PC-9 (cell line): ENCODE measurements around the gene SCARB1. TPM values are rescaled to one million over a fixed set of nuclear protein-coding genes. Genes with fewer than 3 reads are reported as not detected.

Experiments
- BruUV-seq: library from RNA; stranded (reverse); fragments of 400-500 nt; replicated peaks from 2 replicates; lab custom pipeline; 2021; lab: Mats Ljungman, UMichigan
- CTCF ChIA-PET: fragments of 300-600 bp; sonication (Branson Sonifier 250); formaldehyde crosslinking; loops from one replicate; lab custom pipeline; 2022; ENCODE audit warnings: antibody characterized with exemption; lab: Charles Lee
- POLR2A ChIA-PET: fragments of 300-600 bp; sonication (Branson Sonifier 250); formaldehyde crosslinking; loops from one replicate; lab custom pipeline; 2022; ENCODE audit warnings: antibody characterized with exemption; ENCODE audit not compliant: unreplicated experiment; lab: Charles Lee
- DNase-seq, 2 experiments: peaks; one replicate each; pipeline versions ENCODE4 v3.0.0 to v3.0.0-alpha.2; 2015 to 2022; ENCODE audit warnings: mixed read lengths in 1 of 2
- H2AFZ ChIP-seq: fragments of 200-600 bp; sonication (generic); 2 replicates; pipeline ENCODE4 v1.8.1; 2017; ENCODE audit warnings: antibody characterized with exemption
- H3F3A ChIP-seq: fragments of 200-600 bp; sonication (generic); 2 replicates; pipeline ENCODE4 v1.8.1; 2017; ENCODE audit warnings: antibody characterized with exemption, mild to moderate bottlenecking, low read depth; ENCODE audit not compliant: insufficient read depth
- H3K27ac ChIP-seq: fragments of 200-600 bp; sonication (generic); 2 replicates; pipeline ENCODE4 v1.6.1; 2016; ENCODE audit warnings: mixed run types
- H3K27me3 ChIP-seq: fragments of 200-600 bp; sonication (generic); 2 replicates; pipeline ENCODE4 v1.6.1; 2016; ENCODE audit warnings: low read depth, mixed run types; ENCODE audit not compliant: insufficient read depth
- H3K36me3 ChIP-seq: fragments of 200-600 bp; sonication (generic); 2 replicates; pipeline ENCODE4 v1.6.1; 2016; ENCODE audit warnings: low read depth, mixed run types
- H3K4me1 ChIP-seq: fragments of 200-600 bp; sonication (generic); replicated peaks from 2 replicates; pipeline ENCODE4 v1.6.1; 2016; ENCODE audit warnings: mixed run types; ENCODE audit not compliant: insufficient read depth
- H3K4me2 ChIP-seq: fragments of 200-600 bp; sonication (generic); 2 replicates; pipeline ENCODE4 v1.6.1; 2017; ENCODE audit warnings: mixed run types
- H3K4me3 ChIP-seq: fragments of 200-600 bp; sonication (generic); 2 replicates; pipeline ENCODE4 v1.6.1; 2016; ENCODE audit warnings: mixed run types
- H3K79me2 ChIP-seq: fragments of 200-600 bp; sonication (generic); 2 replicates; pipeline ENCODE4 v1.6.1; 2017; ENCODE audit warnings: low read depth, mixed run types
- H3K9me2 ChIP-seq: fragments of 200-600 bp; sonication (generic); 2 replicates; pipeline ENCODE4 v1.8.1; 2017; ENCODE audit warnings: mild to moderate bottlenecking; ENCODE audit not compliant: insufficient read depth
- H3K9me3 ChIP-seq: fragments of 200-600 bp; sonication (generic); 2 replicates; pipeline ENCODE4 v1.8.1; 2016; ENCODE audit warnings: low read depth; ENCODE audit not compliant: insufficient read depth
- H4K20me1 ChIP-seq: fragments of 200-600 bp; sonication (generic); 2 replicates; pipeline ENCODE4 v1.8.1; 2017; ENCODE audit not compliant: insufficient read depth
- CTCF ChIP-seq: fragments of 200-600 bp; sonication (generic); conservative IDR thresholded peaks from 2 replicates; pipeline ENCODE4 v1.6.1; 2017; ENCODE audit warnings: mixed run types, antibody characterized with exemption, mild to moderate bottlenecking, moderate library complexity
- EZH2 ChIP-seq: fragments of 200-600 bp; sonication (generic); IDR thresholded peaks from 2 replicates; pipeline ENCODE4 v1.8.0; 2017; ENCODE audit warnings: antibody characterized with exemption, low read depth
- intact Hi-C: fragments of 100-400 bp; cut with micrococcal nuclease; formaldehyde crosslinking; loops from one replicate; pipeline ENCODE4 v1.10.0; 2022; ENCODE audit not compliant: unreplicated experiment
- total RNA-seq: library from RNA; stranded (reverse); gene quantifications from 2 replicates; pipeline ENCODE4 v1.2.3, GENCODE V29; 2021

SCARB1 gene
- total RNA-seq, 1 experiment from 2014 or later, result 49.6 TPM

- no peaks in the 10 kb centered on the region for H3K36me3 ChIP-seq
- no peaks in the 10 kb centered on the region for H3K9me3 ChIP-seq
- ChIA-PET CTCF (no interaction called here), POLR2A (no interaction called here)
- no TSS peak for BruUV-seq
- no peak overlapping the region for H3K4me3 ChIP-seq
- intact Hi-C loops, result no loop called here
- no peak overlapping the region for H3K27ac ChIP-seq
- H4K20me1 ChIP-seq, result no peaks in the 10 kb centered on the region
- H3F3A ChIP-seq, result peaks cover 23% of the 10 kb centered on the region
- H2AFZ ChIP-seq, result no peak overlapping the region
- no peak for DNase-seq
- no peaks in the 10 kb centered on the region for H3K9me2 ChIP-seq
- no peaks in the 10 kb centered on the region for H3K27me3 ChIP-seq
- H3K4me2 ChIP-seq, result no peak overlapping the region
- no peak for TF ChIP-seq EZH2
- TF ChIP-seq CTCF, result no peak
- peaks cover 25% of the 10 kb centered on the region for H3K79me2 ChIP-seq
- peaks cover 24% of the 10 kb centered on the region for H3K4me1 ChIP-seq
Measured at GRCh38 chr12:124832856-124833255, 30.8 kb downstream of the SCARB1 start.

GRCh38 chr12:124831590-124831989, 32.1 kb downstream of the SCARB1 start:
- ChIA-PET POLR2A (no interaction called here), CTCF (no interaction called here)
- no peak overlapping the region for H3K4me2 ChIP-seq
- TF ChIP-seq CTCF, result no peak
- TF ChIP-seq EZH2, result no peak
- H3K4me3 ChIP-seq, result no peak overlapping the region
- no peak overlapping the region for H2AFZ ChIP-seq
- peaks cover 25% of the 10 kb centered on the region for H3F3A ChIP-seq
- intact Hi-C loops, result no loop called here
- no peak overlapping the region for H3K27ac ChIP-seq
- BruUV-seq, result no TSS peak
- DNase-seq, result no peak
- no peaks in the 10 kb centered on the region for H3K9me3 ChIP-seq
- no peaks in the 10 kb centered on the region for H3K27me3 ChIP-seq
- H3K79me2 ChIP-seq, result peaks cover 27% of the 10 kb centered on the region
- H3K4me1 ChIP-seq, result peaks cover 27% of the 10 kb centered on the region
- no peaks in the 10 kb centered on the region for H4K20me1 ChIP-seq
- H3K36me3 ChIP-seq, result no peaks in the 10 kb centered on the region
- H3K9me2 ChIP-seq, result no peaks in the 10 kb centered on the region

- peaks cover 17% of the 10 kb centered on the region; the same call in 1 of the 2 replicates for H3K79me2 ChIP-seq
Measured at GRCh38 chr12:124830306-124830705, 33.4 kb downstream of the SCARB1 start.

More at GRCh38 chr12:124830306-124830705, 33.4 kb downstream of the SCARB1 start:
- Histone ChIP-seq H4K20me1 (no peaks in the 10 kb centered on the region), H3F3A (peaks cover 25% of the 10 kb centered on the region), H3K9me2 (no peaks in the 10 kb centered on the region), H3K4me2 (no peak overlapping the region), H3K36me3 (no peaks in the 10 kb centered on the region), H2AFZ (no peak overlapping the region), H3K9me3 (no peaks in the 10 kb centered on the region), H3K27ac (no peak overlapping the region), H3K4me1 (peaks cover 27% of the 10 kb centered on the region), H3K27me3 (no peaks in the 10 kb centered on the region), H3K4me3 (no peak overlapping the region)
- BruUV-seq, result no TSS peak
- no peak for DNase-seq
- intact Hi-C loops, result no loop called here
- POLR2A ChIA-PET, result no interaction called here
- CTCF ChIA-PET, result no interaction called here
- TF ChIP-seq EZH2 (no peak), CTCF (no peak)
